Dedifferentiated amniotic fluid mesenchymal stem cell (primary cell): ENCODE results near the gene NT5C3B.
"Not testable (repeated sequence)": the region's sequence is repeated elsewhere in the genome, so short reads cannot be mapped to it uniquely, and the experiment has no call there.

Experiments
- DNase-seq: peaks from one replicate; pipeline ENCODE4 v3.0.0-alpha.2; 2016; ENCODE audit errors: extremely low spot score

NT5C3B gene

DNA sequence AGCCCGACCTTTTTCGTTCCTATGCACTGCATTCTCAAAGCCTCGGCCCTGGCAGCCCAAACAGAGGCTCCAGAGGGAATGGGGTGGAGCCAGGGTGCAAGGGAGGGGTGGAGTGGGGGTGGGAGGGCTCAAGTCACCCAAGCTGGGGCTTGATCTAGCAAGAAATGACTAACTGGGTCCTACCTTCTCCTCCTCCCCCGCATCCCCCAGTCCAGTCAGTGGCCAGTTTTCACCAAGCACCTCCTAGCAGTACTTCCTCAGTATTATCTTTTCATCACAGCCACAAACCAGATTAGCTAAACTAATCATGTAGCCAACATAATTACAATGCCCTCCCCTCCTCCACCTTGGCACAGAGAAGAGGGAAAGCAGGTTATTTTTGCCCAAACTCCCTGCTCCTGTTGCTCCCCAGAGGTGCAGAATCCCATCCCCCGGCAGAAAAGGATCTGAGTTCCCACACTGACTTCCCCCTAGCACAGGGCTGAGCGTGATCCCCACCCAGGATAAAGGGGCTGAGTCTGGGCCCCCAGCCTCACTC is 51.8 kb downstream of the NT5C3B start:
- DNase-seq: no peak

DNA sequence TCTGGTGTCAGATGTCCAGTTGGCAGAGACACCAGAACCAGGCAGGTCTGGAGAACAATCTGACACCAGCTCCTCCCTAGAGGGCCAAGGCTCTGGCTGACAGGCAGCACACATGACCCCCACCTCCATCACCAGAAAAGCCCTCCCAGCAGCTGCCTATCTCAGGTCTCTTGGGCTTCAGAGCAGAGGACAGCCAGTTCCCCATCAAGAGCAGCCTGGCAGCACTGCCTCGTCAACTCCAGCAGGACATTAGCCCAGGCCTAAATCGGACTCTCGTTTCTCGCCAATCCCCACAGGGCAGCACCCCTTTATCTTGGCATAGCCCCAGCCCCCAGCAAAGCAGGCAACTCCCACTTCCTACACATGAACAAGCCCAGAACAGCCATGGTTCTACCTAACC is 53.9 kb downstream of the NT5C3B start:
- no peak for DNase-seq

DNA sequence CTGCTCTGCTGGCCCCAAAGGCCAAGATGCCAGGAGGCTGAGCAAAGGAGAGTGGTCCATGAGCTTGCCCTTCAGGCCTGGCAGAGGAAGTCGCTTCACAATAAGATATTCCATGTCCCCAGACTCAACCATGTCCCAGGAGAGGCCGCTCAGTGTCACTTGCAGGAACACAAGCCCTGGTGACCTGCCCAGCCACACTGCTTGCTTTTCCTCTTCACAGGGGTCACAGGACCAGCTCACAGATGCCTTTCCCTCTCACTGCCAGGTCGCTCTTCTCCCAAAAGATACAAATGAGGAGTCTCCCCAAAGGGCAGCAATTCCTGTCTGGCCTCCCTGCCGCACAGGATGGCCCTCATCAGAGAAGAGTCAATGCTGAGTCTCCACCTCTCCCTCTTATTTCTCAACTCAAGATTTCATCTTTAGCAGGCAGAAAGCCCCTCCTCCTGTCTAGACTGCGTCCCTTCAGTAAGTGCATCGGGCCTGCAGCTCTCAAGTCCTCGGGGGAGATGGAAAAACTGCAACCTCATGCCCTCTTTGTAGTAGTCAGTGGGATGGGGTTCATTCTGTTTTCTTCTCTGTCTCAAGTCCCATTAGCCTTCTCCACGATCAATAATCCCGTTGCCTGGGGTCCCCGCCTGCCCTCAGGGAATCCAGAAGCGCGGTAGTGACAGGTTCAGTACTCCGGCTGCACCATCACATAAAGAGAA is 54.5 kb downstream of the NT5C3B start:
- DNase-seq: no peak

DNA sequence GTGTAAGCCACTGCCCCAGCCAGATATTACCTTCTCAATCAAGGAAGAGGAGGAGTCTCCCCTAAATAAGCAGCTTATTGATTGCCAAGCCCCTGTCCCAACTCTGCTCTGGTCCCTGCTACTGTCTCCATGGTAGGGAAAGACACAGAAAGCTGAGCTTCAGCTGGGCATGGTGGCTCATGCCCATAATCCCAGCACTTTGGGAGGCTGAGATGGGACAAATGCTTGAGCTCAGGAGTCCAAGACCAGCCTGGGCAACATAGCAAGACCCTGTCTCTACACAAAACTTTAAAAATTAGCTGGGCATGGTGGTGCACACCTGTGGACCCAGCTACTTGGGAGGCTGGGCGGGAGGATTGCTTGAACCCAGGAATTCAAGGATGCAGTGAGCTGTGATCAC is 56.1 kb downstream of the NT5C3B start:
- DNase-seq: no peak

DNA sequence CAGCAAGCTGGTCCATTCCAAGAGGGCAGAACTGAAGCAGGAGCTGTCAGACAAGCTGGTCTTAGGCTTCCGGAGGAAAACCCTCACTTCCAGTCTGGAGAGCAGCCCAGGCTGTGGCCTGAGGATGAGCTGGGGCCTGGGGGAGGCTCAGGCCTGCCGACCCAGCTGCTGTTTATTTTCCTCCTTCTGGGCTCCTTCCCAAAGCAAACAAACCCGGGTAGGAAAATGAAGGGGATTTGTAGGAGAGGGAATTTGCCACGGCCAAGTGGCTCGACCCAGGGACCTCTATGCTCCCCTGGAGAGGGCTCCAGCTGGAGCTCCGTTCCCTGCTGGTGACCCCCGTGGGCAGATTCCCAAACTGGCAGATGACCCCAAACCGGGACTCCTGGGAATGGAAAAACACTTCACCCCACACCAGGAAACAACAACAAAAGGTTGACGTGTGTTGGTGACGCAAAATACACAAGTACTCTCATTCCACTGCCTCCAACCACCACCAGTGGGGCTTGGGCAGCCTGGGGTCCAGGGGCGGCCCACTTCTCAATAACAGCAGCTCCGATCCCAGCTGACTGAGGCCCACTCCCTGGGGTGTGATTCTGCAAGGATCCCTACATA is 58.4 kb downstream of the NT5C3B start:
- DNase-seq: peak; percentile 68

DNA sequence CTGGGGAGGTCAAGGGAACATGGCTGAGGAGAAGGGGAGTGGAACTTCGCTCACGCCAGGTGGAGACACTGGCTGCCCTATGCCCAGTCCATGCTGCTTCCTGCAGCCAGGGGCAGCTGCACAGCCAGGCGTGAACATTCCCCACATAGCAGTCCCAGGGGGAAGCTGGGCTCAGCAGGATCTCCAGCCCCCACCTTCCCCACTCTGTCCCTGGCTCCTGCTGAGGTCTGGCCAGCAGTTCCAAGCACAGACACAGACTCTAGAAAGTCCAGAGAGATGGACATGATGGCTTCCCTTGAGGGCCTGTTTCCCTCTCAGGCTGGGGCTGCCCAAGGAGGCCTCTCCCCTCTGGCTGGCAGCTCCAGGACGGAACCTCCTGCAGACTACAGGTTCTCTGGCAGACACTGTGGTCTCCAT is 58.9 kb downstream of the NT5C3B start:
- DNase-seq: no peak

DNA sequence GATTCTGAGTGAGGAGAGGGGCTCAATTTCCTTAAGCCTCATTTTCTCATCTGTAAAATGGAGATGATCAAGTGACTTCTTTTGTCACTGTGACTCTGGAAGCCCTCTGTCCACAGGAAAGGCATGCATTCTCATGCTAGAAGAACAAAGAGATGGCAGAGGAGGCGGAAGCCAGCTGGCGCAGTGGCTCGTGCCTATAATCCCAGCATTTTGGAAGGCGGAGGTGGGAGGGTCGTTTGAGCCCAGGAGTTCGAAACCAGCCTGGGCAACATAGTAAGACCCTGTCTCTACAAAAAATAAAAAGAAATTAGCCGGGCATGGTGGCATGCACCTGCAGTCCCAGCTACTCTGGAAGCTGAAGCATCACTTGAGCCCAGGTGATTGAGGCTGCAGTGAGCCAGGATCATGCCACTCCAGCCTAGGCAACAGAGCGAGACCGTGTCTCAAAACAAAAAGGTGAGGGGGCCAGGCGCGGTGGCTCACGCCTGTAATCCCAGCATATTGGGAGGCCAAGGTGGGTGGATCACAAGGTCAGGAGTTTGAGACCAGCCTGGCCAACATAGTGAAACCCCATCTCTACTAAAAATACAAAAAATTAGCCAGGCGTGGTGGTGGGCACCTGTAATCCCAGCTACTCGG is 59.7 kb downstream of the NT5C3B start:
- DNase-seq: not testable (repeated sequence)

DNA sequence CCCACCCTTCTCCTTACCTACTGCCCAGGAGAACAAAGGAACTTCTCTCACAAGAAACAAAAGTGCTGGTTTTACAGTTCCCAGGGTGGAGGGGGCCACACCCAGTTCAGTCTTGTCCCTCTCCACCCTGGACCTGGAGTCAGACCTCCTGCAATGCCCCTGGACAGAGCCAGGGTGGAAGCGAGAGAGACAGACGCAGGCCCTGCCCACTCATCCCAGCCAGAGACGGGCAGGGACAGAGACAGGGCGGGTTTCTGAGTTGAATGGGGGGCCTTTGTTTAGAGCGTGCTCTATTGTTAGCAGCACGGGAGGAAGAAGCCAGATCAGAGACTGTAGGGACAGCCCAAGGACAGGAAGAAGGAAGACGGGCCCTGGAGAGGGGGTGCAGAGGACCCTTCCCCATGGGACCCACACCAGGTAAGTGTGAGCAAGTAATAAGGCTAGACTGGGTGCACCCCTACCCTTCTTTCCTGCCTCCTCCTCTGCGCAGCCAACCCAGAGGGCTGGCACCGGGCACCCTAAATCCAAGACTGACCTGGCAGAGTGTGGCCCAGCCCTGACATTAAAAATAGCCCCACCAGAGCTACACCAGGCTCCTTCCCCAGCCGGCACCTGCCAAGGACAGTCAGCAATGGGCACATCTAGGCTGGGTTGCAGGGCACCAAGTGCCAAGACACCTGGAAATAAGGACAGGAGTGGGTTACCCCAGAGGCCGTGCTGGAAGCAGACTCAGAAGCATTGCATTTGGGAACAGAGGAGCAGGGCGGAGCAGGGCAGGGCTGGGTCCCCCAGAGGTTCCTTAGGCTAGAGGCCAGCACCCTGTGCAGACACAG is 60.4 kb downstream of the NT5C3B start:
- no peak for DNase-seq
